Activated naive CD4-positive, alpha-beta T cell treated with anti-CD3 and anti-CD28 coated beads for 36 hours (primary cell): ENCODE data around the gene NBDY. TPM values are rescaled to one million over a fixed set of nuclear protein-coding genes. Genes with fewer than 3 reads are reported as not detected.

Experiments used
- CTCF ChIA-PET: fragments of 350-600 bp; sonication (Branson Sonifier 250); formaldehyde crosslinking; loops from one replicate; lab custom pipeline; 2021; ENCODE audit warnings: antibody characterized with exemption; lab: Charles Lee
- DNase-seq: peaks from one replicate; pipeline ENCODE4 v3.0.0-alpha.2; 2020
- H3K27ac Mint-ChIP-seq: one replicate; pipeline ENCODE4 v1.8.0; 2021; ENCODE audit warnings: mild to moderate bottlenecking, mixed read lengths
- H3K27me3 Mint-ChIP-seq: one replicate; pipeline ENCODE4 v1.8.0; 2021; ENCODE audit warnings: low read depth, mixed read lengths
- H3K36me3 Mint-ChIP-seq: one replicate; pipeline ENCODE4 v1.8.0; 2021; ENCODE audit warnings: low read depth, mixed read lengths
- H3K4me1 Mint-ChIP-seq: one replicate; pipeline ENCODE4 v1.8.0; 2021; ENCODE audit warnings: low read depth, mixed read lengths
- H3K4me3 Mint-ChIP-seq: one replicate; pipeline ENCODE4 v1.8.0; 2021; ENCODE audit warnings: mild to moderate bottlenecking, moderate library complexity, mixed read lengths
- H3K9me3 Mint-ChIP-seq: one replicate; pipeline ENCODE4 v1.8.0; 2021; ENCODE audit warnings: mixed read lengths
- intact Hi-C: fragments of 100-400 bp; cut with micrococcal nuclease; formaldehyde crosslinking; loops from one replicate; pipeline ENCODE4 v1.15.1; 2023
- total RNA-seq, 2 experiments: library from RNA; stranded (reverse); gene quantifications; one replicate each; pipeline ENCODE4 v1.2.3, GENCODE V29; 2021

Gene NBDY
- total RNA-seq, 2 experiments from 2014 or later, result 45.8 to 46.3 TPM

GRCh38 chrX:56826020-56826419 is 97.0 kb downstream of the NBDY start:
- H3K27ac Mint-ChIP-seq, result no peak overlapping the region

GRCh38 chrX:56833626-56834025 is 104.6 kb downstream of the NBDY start:
- Mint-ChIP-seq H3K27ac (no peak overlapping the region), H3K4me3 (no peak overlapping the region), H3K9me3 (no peaks in the 10 kb centered on the region), H3K4me1 (no peaks in the 10 kb centered on the region), H3K27me3 (no peaks in the 10 kb centered on the region), H3K36me3 (no peaks in the 10 kb centered on the region)
- CTCF ChIA-PET, result no interaction called here
- no peak for DNase-seq
- intact Hi-C loops, result no loop called here

More at GRCh38 chrX:56826020-56826419, 97.0 kb downstream of the NBDY start:
- Mint-ChIP-seq H3K4me3 (no peak overlapping the region), H3K27me3 (no peaks in the 10 kb centered on the region), H3K4me1 (no peaks in the 10 kb centered on the region), H3K36me3 (no peaks in the 10 kb centered on the region), H3K9me3 (peaks cover 6% of the 10 kb centered on the region)
- CTCF ChIA-PET, result no interaction called here
- intact Hi-C loops, result no loop called here
- no peak for DNase-seq

- CTCF ChIA-PET, result no interaction called here
- no peak overlapping the region for H3K4me3 Mint-ChIP-seq
- intact Hi-C loops, result no loop called here
- DNase-seq, result no peak
- no peak overlapping the region for H3K27ac Mint-ChIP-seq
- H3K9me3 Mint-ChIP-seq, result no peaks in the 10 kb centered on the region
- no peaks in the 10 kb centered on the region for H3K36me3 Mint-ChIP-seq
- H3K27me3 Mint-ChIP-seq, result no peaks in the 10 kb centered on the region
- no peaks in the 10 kb centered on the region for H3K4me1 Mint-ChIP-seq
Observed at GRCh38 chrX:56853436-56853835, 124.4 kb downstream of the NBDY start.

DNA sequence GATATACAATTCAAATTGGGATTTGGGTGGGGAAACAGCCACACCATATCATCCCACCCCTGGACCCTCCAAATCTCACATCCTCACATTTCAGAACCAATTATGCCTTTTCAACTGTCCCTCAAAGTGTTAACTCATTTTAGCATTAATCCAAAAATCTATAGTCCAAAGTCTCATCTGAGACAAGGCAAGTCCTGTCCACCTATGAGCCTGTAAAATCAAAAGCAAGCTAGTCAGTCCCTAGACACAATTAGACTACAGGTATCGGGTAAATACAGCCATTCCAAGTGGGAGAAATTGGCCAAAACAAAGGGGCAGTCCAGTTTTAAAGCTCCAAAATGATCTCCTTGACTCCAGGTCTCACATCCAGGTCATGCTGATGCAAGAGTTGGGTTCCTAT is 128.0 kb downstream of the NBDY start:
- no peak for DNase-seq
- Mint-ChIP-seq H3K4me3 (no peak overlapping the region), H3K4me1 (no peaks in the 10 kb centered on the region), H3K36me3 (no peaks in the 10 kb centered on the region), H3K9me3 (no peaks in the 10 kb centered on the region), H3K27me3 (no peaks in the 10 kb centered on the region), H3K27ac (no peak overlapping the region)
- intact Hi-C loops, result no loop called here
- CTCF ChIA-PET, result no interaction called here

DNA sequence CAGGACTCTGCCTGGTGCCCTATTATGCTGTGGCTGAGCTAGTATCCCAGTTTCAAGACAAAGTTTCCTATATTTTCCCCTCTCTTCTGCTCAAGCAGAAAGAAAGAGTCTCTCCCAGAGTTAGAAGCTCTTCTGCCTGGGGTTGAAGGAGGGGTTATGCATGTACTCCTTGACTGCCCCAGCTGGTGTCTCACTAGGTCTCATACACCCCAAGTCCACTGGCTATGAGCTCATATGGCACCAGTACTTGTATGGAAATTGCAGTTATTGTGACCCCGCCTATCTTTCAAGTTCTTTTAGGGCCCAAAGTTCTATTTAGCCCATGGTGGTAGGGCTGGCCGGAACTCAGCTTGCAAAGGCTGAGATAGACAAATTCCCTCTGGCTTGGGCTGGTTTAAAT is 131.8 kb downstream of the NBDY start:
- H3K27me3 Mint-ChIP-seq, result no peaks in the 10 kb centered on the region
- no peaks in the 10 kb centered on the region for H3K36me3 Mint-ChIP-seq
- no peaks in the 10 kb centered on the region for H3K4me1 Mint-ChIP-seq
- no peaks in the 10 kb centered on the region for H3K9me3 Mint-ChIP-seq
- no peak overlapping the region for H3K27ac Mint-ChIP-seq
- intact Hi-C loops, result no loop called here
- DNase-seq, result no peak
- H3K4me3 Mint-ChIP-seq, result no peak overlapping the region
- CTCF ChIA-PET, result interaction anchor here (0.6 kb wide), 1 partner anchor 133 kb away, joined by 3 read pairs; no protein-coding TSS in a partner anchor

Other genes with a start within 250 kb of the NBDY start
- gene UBQLN2, start 165.6 kb upstream of the NBDY start, total RNA-seq, result 10 to 100 TPM; 67.2 to 67.3 TPM